Stomach (tissue), 9 donors: ENCODE measurements around the gene MTHFR. TPM values are rescaled to one million over a fixed set of nuclear protein-coding genes. Genes with fewer than 3 reads are reported as not detected.

ENCODE experiments used
- DNase-seq, 2 donors: peaks; one replicate each; pipeline versions ENCODE4 v3.0.0 to v3.0.0-alpha.2; 2013 to 2019
- H3K27ac ChIP-seq, 5 donors: fragments of 200-600 bp in 4 of 5; sonication (generic) in 4 of 5; one replicate each; pipeline ENCODE4 v1.5.1; 2013 to 2019; ENCODE audit warnings: mild to moderate bottlenecking in 1 of 5, moderate library complexity in 1 of 5
- H3K27me3 ChIP-seq, 3 donors: fragments of 200-600 bp; sonication (generic); one replicate each; pipeline ENCODE4 v1.5.1; 2017 to 2019; ENCODE audit warnings: mixed run types in 1 of 3
- H3K36me3 ChIP-seq, 4 donors: fragments of 200-600 bp; sonication (generic); 1 replicate in 3 of 4; 2 replicates in 1 of 4; pipeline ENCODE4 v1.5.1; 2016 to 2019
- H3K4me1 ChIP-seq, 4 donors: fragments of 200-600 bp; sonication (generic); one replicate each; pipeline ENCODE4 v1.5.1; 2016 to 2019
- H3K4me3 ChIP-seq, 4 donors: fragments of 200-600 bp; sonication (generic) in 3 of 4; one replicate each; pipeline ENCODE4 v1.5.1; 2016 to 2019; ENCODE audit warnings: mild to moderate bottlenecking in 1 of 4
- H3K9me3 ChIP-seq, 4 donors: fragments of 200-600 bp; sonication (generic); one replicate each; pipeline ENCODE4 v1.5.1; 2016 to 2019
- EP300 ChIP-seq: sonication (generic); formaldehyde crosslinking; IDR thresholded peaks from one replicate; pipeline ENCODE4 v1.6.1; 2017; ENCODE audit warnings: antibody characterized with exemption
- POLR2A ChIP-seq, 4 donors: fragments of 450-650 bp; IDR thresholded peaks; one replicate each; pipeline ENCODE4 v1.6.1; 2016; ENCODE audit warnings: antibody characterized with exemption in 4 of 4, control low read depth in 2 of 4, mild to moderate bottlenecking in 1 of 4, moderate library complexity in 1 of 4
- POLR2AphosphoS5 ChIP-seq, 3 donors: sonication (generic); formaldehyde crosslinking; IDR thresholded peaks; one replicate each; pipeline ENCODE4 v1.6.1; 2016; ENCODE audit warnings: antibody characterized with exemption in 3 of 3
- WGBS, 5 donors: extraction: QIAGEN DNeasy Blood & Tissue Kit in 3 of 5; methylation state at CpG; one replicate each; pipeline versions ENCODE4 v1.1.5 to v1.1.7; 2013 to 2018; 5-methylcytosine and 5-hydroxymethylcytosine counted together
- intact Hi-C: fragments of 100-400 bp; cut with DNase I; formaldehyde crosslinking; loops from one replicate; pipeline ENCODE4 v1.15.1; 2023; ENCODE audit warnings: low total_unique reads
- polyA plus RNA-seq, 3 donors: library from polyadenylated mRNA; stranded (reverse); fragments of 200-250 nt; gene quantifications; one replicate each; pipeline ENCODE4 v1.2.3, GENCODE V29; 2013
- total RNA-seq, 5 donors: library from RNA; depleted of rRNA; stranded (reverse); fragments of >200 nt; gene quantifications; one replicate each; pipeline versions ENCODE4 v1.1.0 to v1.2.3, GENCODE V29; 2014 to 2016
- TF ChIP-seq, protein P1 (sequence below), 7 experiments: fragments of 450-650 bp in 4 of 7; fragments of 200-600 bp in 3 of 7; sonication (generic) in 3 of 7; IDR thresholded peaks; one replicate each; pipeline ENCODE4 v1.5.1; 2016 to 2019; ENCODE audit warnings: antibody characterized with exemption in 7 of 7, control low read depth in 2 of 7, mild to moderate bottlenecking in 1 of 7
- donor health status: healthy with polysubstance abuse.
- donor health status: Bipolar disorder and iron deficiency.
- donor health status: healthy.

Gene MTHFR
- total and polyA plus RNA-seq, 8 donors: 5.3 to 171 (median 49.1) TPM

DNA sequence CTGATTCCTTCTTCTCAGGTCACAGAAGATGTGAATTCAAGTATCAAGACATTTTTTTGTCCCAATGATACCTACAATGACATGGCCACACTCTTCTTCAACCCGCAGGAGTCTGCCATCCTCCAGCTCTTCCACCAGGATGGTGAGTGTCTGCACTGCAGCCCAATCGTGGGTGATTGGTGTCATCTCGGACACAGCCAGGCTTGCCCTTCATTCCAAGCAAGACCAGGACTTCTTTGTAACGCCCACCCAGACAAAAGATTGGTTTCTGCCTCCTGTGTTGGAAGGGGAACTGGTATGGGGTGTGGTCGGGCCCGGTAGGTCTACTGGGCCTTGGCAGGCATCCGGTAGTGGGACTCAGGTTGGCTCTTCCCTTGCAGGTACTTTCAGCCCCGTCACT lies 27.7 kb upstream of the MTHFR start:
- peaks cover 83 to 100% (median 100%) of the 10 kb centered on the region in 4 donors for H3K36me3 ChIP-seq
- H3K4me3 ChIP-seq: no peak overlapping the region
- TF ChIP-seq EP300 (no peak), POLR2A (IDR thresholded peaks at IDR 0.05) (no peak), POLR2AphosphoS5 (IDR thresholded peaks at IDR 0.05) (no peak)
- TF ChIP-seq, protein P1, sequence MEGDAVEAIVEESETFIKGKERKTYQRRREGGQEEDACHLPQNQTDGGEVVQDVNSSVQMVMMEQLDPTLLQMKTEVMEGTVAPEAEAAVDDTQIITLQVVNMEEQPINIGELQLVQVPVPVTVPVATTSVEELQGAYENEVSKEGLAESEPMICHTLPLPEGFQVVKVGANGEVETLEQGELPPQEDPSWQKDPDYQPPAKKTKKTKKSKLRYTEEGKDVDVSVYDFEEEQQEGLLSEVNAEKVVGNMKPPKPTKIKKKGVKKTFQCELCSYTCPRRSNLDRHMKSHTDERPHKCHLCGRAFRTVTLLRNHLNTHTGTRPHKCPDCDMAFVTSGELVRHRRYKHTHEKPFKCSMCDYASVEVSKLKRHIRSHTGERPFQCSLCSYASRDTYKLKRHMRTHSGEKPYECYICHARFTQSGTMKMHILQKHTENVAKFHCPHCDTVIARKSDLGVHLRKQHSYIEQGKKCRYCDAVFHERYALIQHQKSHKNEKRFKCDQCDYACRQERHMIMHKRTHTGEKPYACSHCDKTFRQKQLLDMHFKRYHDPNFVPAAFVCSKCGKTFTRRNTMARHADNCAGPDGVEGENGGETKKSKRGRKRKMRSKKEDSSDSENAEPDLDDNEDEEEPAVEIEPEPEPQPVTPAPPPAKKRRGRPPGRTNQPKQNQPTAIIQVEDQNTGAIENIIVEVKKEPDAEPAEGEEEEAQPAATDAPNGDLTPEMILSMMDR (IDR thresholded peaks at IDR 0.05): no peak
- peaks cover 0 to 2% (median 0%) of the 10 kb centered on the region in 4 donors for H3K4me1 ChIP-seq
- 90 to 96% (median 92%) methylated on average over 8 of the region's 8 CpGs for WGBS, 5 donors
- H3K27me3 ChIP-seq: no peaks in the 10 kb centered on the region
- intact Hi-C loops: loop anchor here (10.0 kb wide), 1 partner anchor 131 kb away; no protein-coding TSS in a partner anchor
- no peaks in the 10 kb centered on the region for H3K9me3 ChIP-seq
- DNase-seq: no peak
- H3K27ac ChIP-seq: no peak overlapping the region

DNA sequence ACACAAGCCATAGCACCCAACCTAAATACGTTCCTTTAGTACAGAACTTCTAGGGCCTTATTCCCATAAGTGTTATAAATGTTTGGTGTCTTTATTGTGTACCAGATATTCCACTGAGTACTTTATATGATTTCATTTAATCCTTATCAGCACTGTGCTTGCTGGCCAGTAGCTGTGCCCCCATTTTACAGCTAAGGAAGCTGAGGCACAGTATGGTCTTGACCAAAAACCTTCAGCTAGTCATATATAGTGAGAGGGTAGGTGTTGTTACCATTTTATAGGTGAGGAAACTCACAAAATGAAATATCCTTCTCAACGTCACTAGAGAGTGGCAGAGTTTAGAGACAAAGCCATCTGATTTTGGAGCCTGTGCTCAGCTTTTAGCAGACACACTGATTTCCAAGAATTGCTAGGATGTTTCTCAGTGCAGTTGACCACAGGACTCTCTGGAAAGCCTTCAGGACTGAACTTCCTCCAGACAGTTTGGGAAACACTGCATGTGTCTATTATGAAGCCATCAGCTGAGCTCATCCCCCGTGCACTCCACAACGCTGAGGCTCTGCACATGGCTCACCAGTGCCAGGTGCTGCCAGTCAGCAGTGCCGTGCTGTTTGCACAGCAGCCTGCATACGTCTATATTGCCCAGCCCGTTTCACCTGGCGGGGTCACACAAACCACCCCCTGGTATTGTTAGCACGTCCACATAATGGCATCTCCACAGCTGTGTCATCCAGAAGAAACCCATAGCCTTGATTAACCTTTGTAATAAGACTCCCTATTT lies 26.4 kb upstream of the MTHFR start:
- H3K4me1 ChIP-seq: no peaks in the 10 kb centered on the region
- no peak for DNase-seq

DNA sequence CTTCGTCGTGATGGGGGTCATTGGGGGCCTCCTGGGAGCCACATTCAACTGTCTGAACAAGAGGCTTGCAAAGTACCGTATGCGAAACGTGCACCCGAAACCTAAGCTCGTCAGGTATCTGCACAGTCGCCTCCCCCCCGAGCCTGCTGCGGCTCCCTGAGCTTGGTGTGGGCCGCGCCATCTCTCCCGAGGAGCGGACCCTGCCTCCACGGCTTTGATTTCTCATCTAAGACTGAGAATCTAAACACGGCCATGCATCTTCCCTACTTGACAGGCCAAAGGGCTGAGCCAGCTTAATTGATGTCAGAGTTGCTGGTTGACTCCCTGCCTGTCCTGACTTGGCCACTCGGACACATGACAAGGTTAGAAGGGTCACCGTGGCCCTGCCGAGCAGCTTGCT lies 22.7 kb upstream of the MTHFR start:
- no peaks in the 10 kb centered on the region for H3K9me3 ChIP-seq
- no peaks in the 10 kb centered on the region for H3K4me1 ChIP-seq
- intact Hi-C loops: no loop called here
- WGBS, 5 donors: 88 to 95% (median 93%) methylated on average over 16 to 19 of the region's 19 CpGs
- peaks cover 69 to 100% (median 100%) of the 10 kb centered on the region in 4 donors for H3K36me3 ChIP-seq
- TF ChIP-seq EP300: no peak
- TF ChIP-seq, protein P1 (IDR thresholded peaks at IDR 0.05): no peak
- no peak for TF ChIP-seq POLR2AphosphoS5 (IDR thresholded peaks at IDR 0.05)
- no peak for TF ChIP-seq POLR2A (IDR thresholded peaks at IDR 0.05)
- no peak for DNase-seq
- H3K4me3 ChIP-seq: no peak overlapping the region
- no peaks in the 10 kb centered on the region for H3K27me3 ChIP-seq
- H3K27ac ChIP-seq: no peak overlapping the region

More for the DNA sequence above, 26.4 kb upstream of the MTHFR start:
- Histone ChIP-seq H3K27ac (no peak overlapping the region), H3K27me3 (no peaks in the 10 kb centered on the region), H3K36me3 (peaks cover 81 to 100% (median 100%) of the 10 kb centered on the region in 4 donors), H3K9me3 (no peaks in the 10 kb centered on the region), H3K4me3 (no peak overlapping the region)
- no peak for TF ChIP-seq EP300
- 47 to 68% (median 64%) methylated on average over 6 to 9 of the region's 9 CpGs for WGBS, 5 donors
- intact Hi-C loops: loop anchor here (10.0 kb wide), 1 partner anchor 133 kb away; no protein-coding TSS in a partner anchor

DNA sequence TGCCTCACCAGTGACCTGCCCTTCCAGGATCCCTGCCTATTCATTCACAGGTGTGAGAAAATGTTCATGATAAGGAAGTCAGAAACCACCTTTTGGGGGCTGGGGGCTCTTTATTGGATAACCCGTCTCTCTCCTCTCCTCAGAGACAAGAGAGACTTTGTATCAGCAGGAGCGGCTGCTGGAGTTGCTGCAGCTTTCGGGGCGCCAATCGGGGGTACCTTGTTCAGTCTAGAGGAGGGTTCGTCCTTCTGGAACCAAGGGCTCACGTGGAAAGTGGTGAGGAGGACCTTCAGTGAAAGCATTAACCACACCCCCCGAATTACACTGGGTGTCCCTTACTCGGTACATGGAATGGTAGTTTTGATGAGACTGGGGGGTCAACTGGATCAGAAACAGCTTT lies 21.2 kb upstream of the MTHFR start:
- Histone ChIP-seq H3K4me1 (no peaks in the 10 kb centered on the region), H3K4me3 (no peak overlapping the region), H3K9me3 (no peaks in the 10 kb centered on the region), H3K36me3 (peaks cover 59 to 100% (median 100%) of the 10 kb centered on the region in 4 donors), H3K27me3 (no peaks in the 10 kb centered on the region), H3K27ac (no peak overlapping the region)
- intact Hi-C loops: no loop called here
- TF ChIP-seq POLR2A (IDR thresholded peaks at IDR 0.05) (no peak), EP300 (no peak), POLR2AphosphoS5 (IDR thresholded peaks at IDR 0.05) (no peak)
- TF ChIP-seq, protein P1 (IDR thresholded peaks at IDR 0.05): no peak
- WGBS, 5 donors: 94 to 95% (median 94%) methylated on average over 9 of the region's 9 CpGs
- no peak for DNase-seq

DNA sequence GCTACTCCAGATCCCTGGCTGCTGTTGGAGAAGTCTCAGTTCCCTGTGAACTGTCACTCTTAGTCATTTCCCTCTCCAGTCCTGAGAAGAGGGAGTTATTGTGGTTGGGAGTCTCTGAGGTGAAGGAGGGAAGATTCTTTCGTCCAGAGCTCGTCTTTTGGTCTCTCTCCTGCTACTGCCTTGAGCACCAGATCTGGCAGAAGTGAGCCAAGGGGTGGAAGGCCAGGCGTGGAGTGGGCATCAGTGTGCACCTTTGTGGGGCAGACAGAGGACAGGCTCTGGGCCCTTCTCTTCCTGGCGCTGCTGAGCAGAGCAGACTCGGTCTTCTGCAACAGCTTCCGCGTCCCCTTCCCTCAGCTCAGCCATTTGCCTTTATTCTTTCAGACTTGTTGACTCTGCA lies 19.4 kb upstream of the MTHFR start:
- intact Hi-C loops: no loop called here
- H3K4me1 ChIP-seq: no peaks in the 10 kb centered on the region
- no peak overlapping the region for H3K4me3 ChIP-seq
- no peak overlapping the region for H3K27ac ChIP-seq
- H3K36me3 ChIP-seq: peaks cover 55 to 100% (median 100%) of the 10 kb centered on the region in 4 donors
- WGBS, 5 donors: 93% methylated on average over 7 of the region's 7 CpGs
- TF ChIP-seq POLR2A (IDR thresholded peaks at IDR 0.05): no peak
- H3K9me3 ChIP-seq: no peaks in the 10 kb centered on the region
- no peaks in the 10 kb centered on the region for H3K27me3 ChIP-seq
- DNase-seq: no peak
